ENCODE data around the gene CHL1.

GRCh38 chr3:294581-294980 is 98.0 kb downstream of the CHL1 start:
- TF ChIP-seq TBP (IDR thresholded peaks at IDR 0.05; ENCODE audit: low read depth, low read length) = no peak
- no peak for TF ChIP-seq JUND (IDR thresholded peaks at IDR 0.05; ENCODE audit: low read length)
- no peak for TF ChIP-seq EP300 (IDR thresholded peaks at IDR 0.05; ENCODE audit: borderline replicate concordance in 1 of 2, low read depth in 2 of 2, low read length in 2 of 2)
- TF ChIP-seq RAD21 (IDR thresholded peaks at IDR 0.05 in 1 of 2, conservative IDR thresholded peaks at IDR 0.05 in 1 of 2; ENCODE audit: low read depth in 2 of 2, low read length in 2 of 2) = no peak
- no peak for TF ChIP-seq CHD1 (IDR thresholded peaks at IDR 0.05; ENCODE audit: low read depth, low read length)
- no peak for TF ChIP-seq EZH2 (IDR thresholded peaks at IDR 0.05; ENCODE audit: low read depth, low read length, severe bottlenecking)
- no peak for TF ChIP-seq CTCF (IDR thresholded peaks at IDR 0.05; ENCODE audit: control extremely low read depth in 1 of 3, insufficient read depth in 1 of 3, low read depth in 1 of 3, low read length in 3 of 3)
- TF ChIP-seq POLR2A (IDR thresholded peaks at IDR 0.05; ENCODE audit: control extremely low read depth in 1 of 2, low read depth in 2 of 2, low read length in 2 of 2) = no peak
- TF ChIP-seq SUZ12 (IDR thresholded peaks at IDR 0.05; ENCODE audit: low read length) = no peak
- no peak for TF ChIP-seq POU5F1 (IDR thresholded peaks at IDR 0.05; ENCODE audit: low read depth, low read length)
- no peak for TF ChIP-seq SAP30 (IDR thresholded peaks at IDR 0.05; ENCODE audit: insufficient read depth, insufficient replicate concordance, low read length)
